Calu3 (cell line): Measurements from ENCODE around the gene KAT2B. TPM values are rescaled to one million over a fixed set of nuclear protein-coding genes. Genes with fewer than 3 reads are reported as not detected.
A peak's percentile ranks its signal among the peaks of the same experiment; 100 is the strongest.
"Not testable (repeated sequence)": the region's sequence is repeated elsewhere in the genome, so short reads cannot be mapped to it uniquely, and the experiment has no call there.

ENCODE experiments used
- BruUV-seq: library from RNA; stranded (reverse); fragments of 400-500 nt; replicated peaks from 2 replicates; lab custom pipeline; 2021; lab: Mats Ljungman, UMichigan
- CTCF ChIA-PET: fragments of 300-600 bp; sonication (Branson Sonifier 250); formaldehyde crosslinking; loops from one replicate; lab custom pipeline; 2022; ENCODE audit warnings: antibody characterized with exemption; lab: Charles Lee
- DNase-seq: peaks from one replicate; pipeline ENCODE4 v3.0.0; 2022
- H3K27ac Mint-ChIP-seq: one replicate; pipeline ENCODE4 v1.8.0; 2022; ENCODE audit warnings: mixed read lengths; ENCODE audit not compliant: unreplicated experiment
- H3K27me3 Mint-ChIP-seq: one replicate; pipeline ENCODE4 v1.8.0; 2022; ENCODE audit warnings: mixed read lengths; ENCODE audit not compliant: unreplicated experiment
- H3K36me3 Mint-ChIP-seq: one replicate; pipeline ENCODE4 v1.8.0; 2022; ENCODE audit warnings: mild to moderate bottlenecking, moderate library complexity, mixed read lengths; ENCODE audit not compliant: insufficient read depth, unreplicated experiment
- H3K4me1 Mint-ChIP-seq: one replicate; pipeline ENCODE4 v1.8.0; 2022; ENCODE audit warnings: mild to moderate bottlenecking, low read depth, mixed read lengths; ENCODE audit not compliant: unreplicated experiment
- H3K4me3 Mint-ChIP-seq: one replicate; pipeline ENCODE4 v1.8.0; 2022; ENCODE audit warnings: mild to moderate bottlenecking, low read depth, moderate library complexity, mixed read lengths; ENCODE audit not compliant: unreplicated experiment
- H3K9me3 Mint-ChIP-seq: one replicate; pipeline ENCODE4 v1.8.0; 2022; ENCODE audit warnings: low read depth, mixed read lengths; ENCODE audit not compliant: unreplicated experiment
- CTCF ChIP-seq: fragments of 200-600 bp; IDR thresholded peaks from one replicate; pipeline ENCODE4 v1.8.0; 2022; ENCODE audit warnings: antibody characterized with exemption; ENCODE audit not compliant: unreplicated experiment
- intact Hi-C: fragments of 100-400 bp; cut with micrococcal nuclease; formaldehyde crosslinking; loops from one replicate; pipeline ENCODE4 v1.10.0; 2022; ENCODE audit not compliant: unreplicated experiment
- total RNA-seq: library from RNA; stranded (reverse); gene quantifications from 2 replicates; pipeline ENCODE4 v1.2.3, GENCODE V29; 2022

KAT2B gene
- total RNA-seq, 1 experiment from 2014 or later: 13.8 TPM

GRCh38 chr3:20042331-20042730 lies 2.1 kb downstream of the KAT2B start:
- H3K9me3 Mint-ChIP-seq: no peaks in the 10 kb centered on the region
- H3K27me3 Mint-ChIP-seq: no peaks in the 10 kb centered on the region
- H3K4me1 Mint-ChIP-seq: peaks cover 38% of the 10 kb centered on the region
- peaks cover 25% of the 10 kb centered on the region for H3K36me3 Mint-ChIP-seq
- TF ChIP-seq CTCF: no peak
- CTCF ChIA-PET: no interaction called here
- no peak for DNase-seq
- no peak overlapping the region for H3K27ac Mint-ChIP-seq
- BruUV-seq: TSS peak; percentile 21
- H3K4me3 Mint-ChIP-seq: no peak overlapping the region
- intact Hi-C loops: loop anchor here (5.0 kb wide), 2 partner anchors 135 to 155 kb away; no protein-coding TSS in a partner anchor

- TF ChIP-seq CTCF: no peak
- H3K27ac Mint-ChIP-seq: no peak overlapping the region
- no TSS peak for BruUV-seq
- no peaks in the 10 kb centered on the region for H3K9me3 Mint-ChIP-seq
- H3K4me1 Mint-ChIP-seq: peaks cover 35% of the 10 kb centered on the region
- CTCF ChIA-PET: no interaction called here
- intact Hi-C loops: loop anchor here (5.0 kb wide), 2 partner anchors 134 to 156 kb away; no protein-coding TSS in a partner anchor
- H3K27me3 Mint-ChIP-seq: no peaks in the 10 kb centered on the region
- peak; percentile 45 for DNase-seq
- H3K36me3 Mint-ChIP-seq: peaks cover 25% of the 10 kb centered on the region
- peak overlapping the region; percentile 18 for H3K4me3 Mint-ChIP-seq
Observed at GRCh38 chr3:20043396-20043795, 3.1 kb downstream of the KAT2B start.

- H3K4me3 Mint-ChIP-seq: peak overlapping the region; percentile 18
- no peak overlapping the region for H3K27ac Mint-ChIP-seq
- no peaks in the 10 kb centered on the region for H3K9me3 Mint-ChIP-seq
- peaks cover 25% of the 10 kb centered on the region for H3K36me3 Mint-ChIP-seq
- DNase-seq: no peak
- H3K27me3 Mint-ChIP-seq: no peaks in the 10 kb centered on the region
- BruUV-seq: no TSS peak
- no peak for TF ChIP-seq CTCF
- intact Hi-C loops: loop anchor here (5.0 kb wide), 2 partner anchors 133 to 157 kb away; no protein-coding TSS in a partner anchor
- CTCF ChIA-PET: interaction anchor here (0.6 kb wide), 1 partner anchor 23 kb away, joined by 3 read pairs; no protein-coding TSS in a partner anchor
- peaks cover 31% of the 10 kb centered on the region for H3K4me1 Mint-ChIP-seq
Observed at GRCh38 chr3:20043825-20044224, 3.6 kb downstream of the KAT2B start.

- DNase-seq, intact Hi-C loops, H3K9me3 Mint-ChIP-seq, BruUV-seq, H3K27ac Mint-ChIP-seq, H3K4me3 Mint-ChIP-seq, CTCF ChIA-PET, H3K27me3 Mint-ChIP-seq: not testable (repeated sequence)
- H3K4me1 Mint-ChIP-seq: peaks cover 28% of the 10 kb centered on the region
- peaks cover 15% of the 10 kb centered on the region for H3K36me3 Mint-ChIP-seq
Observed at GRCh38 chr3:20045141-20045540, 4.9 kb downstream of the KAT2B start.

- Mint-ChIP-seq H3K27me3 (no peaks in the 10 kb centered on the region), H3K4me3 (no peak overlapping the region), H3K27ac (no peak overlapping the region), H3K36me3 (peaks cover 4% of the 10 kb centered on the region), H3K4me1 (peaks cover 28% of the 10 kb centered on the region), H3K9me3 (no peaks in the 10 kb centered on the region)
- no peak for DNase-seq
- CTCF ChIA-PET: no interaction called here
- intact Hi-C loops: no loop called here
- no TSS peak for BruUV-seq
- TF ChIP-seq CTCF: no peak
Observed at GRCh38 chr3:20046556-20046955, 6.3 kb downstream of the KAT2B start.
